Dedifferentiated amniotic fluid mesenchymal stem cell (primary cell): Measurements from ENCODE around the gene B3GALNT1.
"Not testable (repeated sequence)": the region's sequence is repeated elsewhere in the genome, so short reads cannot be mapped to it uniquely, and the experiment has no call there.

Source experiments
- DNase-seq: peaks from one replicate; pipeline ENCODE4 v3.0.0-alpha.2; 2016; ENCODE audit errors: extremely low spot score

Gene B3GALNT1

DNA sequence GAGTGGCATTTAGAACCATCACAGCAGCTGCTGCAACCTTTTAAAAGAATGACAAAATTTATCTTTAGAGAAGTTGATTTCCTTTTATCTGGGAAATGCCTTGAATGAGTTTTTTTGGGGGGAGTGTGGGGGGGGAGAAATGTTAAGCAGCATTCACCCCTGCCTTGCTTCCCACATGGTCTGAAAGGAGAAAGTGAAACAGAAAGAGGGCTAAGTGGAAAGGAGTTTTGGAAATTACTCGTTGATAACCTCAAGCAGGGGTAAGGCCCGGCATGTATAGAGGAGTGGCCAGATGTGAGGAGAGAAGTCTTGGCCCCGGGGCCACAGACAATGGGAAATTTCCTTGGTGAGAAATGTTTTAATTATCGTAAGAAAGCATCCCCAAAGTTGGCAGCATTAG lies 23.5 kb downstream of the B3GALNT1 start:
- DNase-seq = no peak

DNA sequence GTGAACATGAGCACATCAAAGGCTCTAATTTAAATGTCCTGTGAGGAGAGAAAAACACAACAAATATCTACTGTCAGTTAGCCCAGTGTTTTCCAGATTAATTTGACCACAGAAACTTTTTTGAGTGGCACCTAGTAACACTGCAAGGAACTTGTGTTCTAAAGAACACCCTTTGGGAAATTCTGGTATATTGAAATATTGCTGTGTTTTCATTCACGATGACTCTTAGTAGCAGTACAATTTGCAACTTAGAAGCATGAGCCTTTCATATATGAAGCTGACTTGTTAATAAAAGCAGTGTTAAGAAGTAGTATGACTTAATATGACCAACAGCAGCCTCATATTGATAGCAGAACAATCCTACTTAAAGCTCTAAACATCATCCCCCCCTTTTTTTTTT lies 32.0 kb downstream of the B3GALNT1 start:
- no peak for DNase-seq

DNA sequence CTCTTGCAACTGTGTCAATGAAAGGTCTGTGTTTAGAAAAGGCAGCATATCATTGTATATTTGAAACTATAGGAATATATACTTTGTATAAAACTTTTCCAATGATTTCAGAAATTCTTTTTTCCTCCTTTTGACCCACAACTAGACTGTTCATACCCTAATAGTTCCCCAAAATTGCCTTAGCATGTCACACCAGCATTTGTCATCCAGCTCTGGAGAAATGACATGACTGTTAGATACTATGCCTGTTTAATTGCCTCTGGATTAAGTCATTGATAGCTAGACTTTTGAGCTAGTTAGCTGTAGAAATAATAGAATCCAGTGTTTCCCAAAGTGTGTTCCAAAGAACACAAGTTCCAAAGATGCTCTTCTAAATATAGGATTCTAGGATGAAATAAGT lies 32.4 kb downstream of the B3GALNT1 start:
- DNase-seq = no peak

DNA sequence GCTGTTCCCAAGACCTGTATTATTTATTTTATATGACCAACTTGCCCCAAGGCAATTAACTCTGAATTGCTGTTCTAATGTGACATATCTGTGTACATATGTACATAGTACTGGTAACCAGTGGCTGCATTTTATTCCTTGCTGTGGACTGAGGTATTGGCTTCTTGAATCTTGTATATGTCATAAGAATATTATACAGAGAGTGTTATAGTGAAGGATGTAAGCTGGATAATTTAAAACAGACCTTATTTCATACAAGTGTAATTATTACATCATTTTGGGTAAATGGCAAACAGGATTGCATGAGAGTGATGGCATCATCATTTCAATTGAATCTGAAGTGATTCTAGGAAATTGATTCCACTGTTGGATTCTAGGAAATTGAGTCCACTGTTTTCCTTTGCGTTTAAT lies 32.9 kb downstream of the B3GALNT1 start:
- peak; percentile 44 for DNase-seq

DNA sequence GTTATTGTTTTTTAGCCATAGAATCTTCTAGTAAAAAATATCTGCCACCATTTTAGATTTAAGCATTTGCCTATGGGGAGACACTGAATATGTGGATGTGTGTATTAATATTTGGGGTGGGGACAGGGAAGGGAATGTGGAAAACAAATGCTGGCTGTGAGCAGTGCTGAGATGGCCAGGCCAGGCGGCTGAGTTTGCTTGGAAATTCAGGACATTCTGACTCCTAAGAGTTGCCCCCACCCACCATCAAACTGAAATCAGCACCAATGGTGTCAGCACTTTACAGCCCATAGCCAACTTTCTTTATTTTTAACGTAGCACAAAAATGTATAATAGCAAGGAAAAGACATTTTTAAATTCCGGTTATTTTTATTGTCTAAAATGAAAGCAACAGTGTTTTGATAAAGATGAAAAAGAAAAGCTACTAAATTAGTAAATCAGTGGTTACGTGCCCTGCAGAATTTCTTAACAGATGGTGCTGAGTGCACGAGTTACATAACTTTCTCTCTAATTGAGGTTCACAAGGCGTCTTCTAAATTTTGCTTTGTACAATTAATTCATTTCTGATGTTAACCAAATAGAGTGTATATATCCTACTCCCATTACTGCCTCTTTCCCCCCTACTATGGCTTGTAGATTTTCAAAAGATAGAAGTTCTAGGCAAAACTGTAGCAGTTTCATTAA lies 34.0 kb downstream of the B3GALNT1 start:
- DNase-seq = no peak

DNA sequence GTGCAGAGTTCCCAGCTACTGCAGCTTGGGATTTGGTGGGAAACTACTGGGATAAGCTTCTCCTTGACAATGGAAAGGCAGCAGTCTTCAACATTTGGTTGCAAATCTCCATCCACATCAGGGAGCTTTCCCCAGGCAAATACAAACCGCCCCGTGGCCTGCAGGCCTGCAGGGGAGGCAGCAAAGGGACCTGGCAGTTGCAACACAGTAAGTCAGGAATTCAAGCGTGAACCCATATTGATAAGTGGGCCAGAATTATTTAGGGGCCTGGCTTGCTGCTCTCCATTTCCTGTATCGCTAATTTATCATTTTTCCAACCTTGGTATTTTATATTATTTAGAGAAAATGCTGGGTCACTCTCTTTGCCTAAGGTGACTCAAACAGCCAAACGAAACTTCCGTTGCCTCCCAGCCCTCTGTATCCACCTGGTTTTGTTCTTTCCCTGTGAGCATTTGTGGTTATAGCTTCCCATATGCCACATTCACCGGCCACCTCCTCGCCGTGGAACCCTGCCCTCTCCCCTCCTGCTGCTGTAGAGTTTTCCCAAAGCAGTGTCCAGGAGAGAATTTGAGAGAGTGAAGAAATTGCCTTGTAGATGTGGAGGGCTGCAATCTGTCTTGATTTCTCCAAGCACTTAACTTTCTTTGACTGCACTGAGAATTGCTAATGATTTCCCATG lies 34.8 kb downstream of the B3GALNT1 start:
- no peak for DNase-seq

DNA sequence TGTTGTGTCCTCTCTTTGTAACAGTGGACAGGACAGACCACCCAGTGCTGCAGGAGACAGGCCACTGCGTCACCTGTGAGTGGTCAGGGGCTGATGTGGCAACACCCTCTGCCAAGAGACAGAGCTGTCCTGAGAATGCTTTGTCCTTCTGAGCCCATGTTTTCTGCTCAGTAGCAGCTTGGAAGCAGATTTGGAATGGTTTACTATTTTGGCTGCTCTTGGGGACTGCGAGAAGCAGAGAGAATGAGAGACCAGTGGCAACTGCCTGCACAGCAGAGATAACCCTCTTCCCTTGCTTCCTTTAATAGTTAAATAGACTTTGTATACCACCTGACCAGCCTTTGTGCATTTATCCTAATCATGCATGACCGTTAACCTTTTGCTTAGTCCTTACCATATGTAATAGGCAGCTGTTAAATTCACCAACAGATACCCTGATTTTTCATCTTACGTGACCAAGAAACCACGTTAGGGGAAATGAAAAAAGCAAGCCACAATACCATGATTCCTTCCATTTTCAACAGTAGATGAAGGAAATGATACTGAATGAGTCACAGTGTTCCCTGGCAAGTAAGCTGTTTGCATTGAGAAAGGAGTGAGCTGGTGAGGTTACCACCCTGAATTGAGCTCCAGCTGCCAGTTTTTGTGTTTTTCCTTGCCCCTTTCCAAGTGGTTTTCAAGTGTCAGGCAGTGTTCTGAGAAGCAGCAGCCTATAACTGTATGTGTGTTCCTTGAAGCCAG lies 35.5 kb downstream of the B3GALNT1 start:
- peak; percentile 73 for DNase-seq

DNA sequence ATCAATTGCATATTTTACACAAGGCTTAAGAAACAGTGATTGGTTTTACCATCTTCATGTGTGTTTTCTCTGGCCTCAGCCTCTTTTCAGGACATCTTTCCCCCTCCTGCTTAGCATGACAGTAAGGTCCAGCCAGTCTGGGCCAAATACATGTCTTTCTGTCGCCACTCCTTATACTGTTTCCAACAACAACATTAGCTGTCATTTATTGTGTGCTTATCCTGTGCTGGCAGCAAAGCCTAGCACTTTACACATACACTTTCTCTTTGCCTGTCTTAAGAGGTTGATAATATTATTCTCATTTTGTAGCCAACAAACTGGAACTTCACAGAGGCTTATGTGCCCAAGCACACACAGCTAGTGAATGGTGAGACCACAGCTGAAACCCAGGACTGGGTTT lies 37.8 kb downstream of the B3GALNT1 start:
- no peak for DNase-seq

DNA sequence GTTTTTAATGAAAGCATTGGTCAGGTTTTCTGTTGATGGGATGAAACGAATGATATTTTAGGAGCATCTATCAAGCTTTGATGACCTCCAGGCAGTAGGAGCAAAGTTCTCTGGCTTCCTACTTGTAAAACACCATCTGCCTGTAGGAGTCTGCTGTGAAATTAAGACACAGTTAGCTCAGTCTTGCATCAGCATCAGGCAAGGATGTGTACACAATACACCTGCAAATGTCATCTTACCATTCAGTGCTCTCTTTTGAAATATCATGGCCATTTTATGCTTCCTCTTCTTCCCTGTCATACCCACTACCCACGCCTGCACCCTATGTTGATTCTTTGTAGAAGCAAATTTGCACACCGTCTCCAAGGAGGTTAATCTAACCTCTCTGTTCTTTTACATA lies 38.2 kb downstream of the B3GALNT1 start:
- no peak for DNase-seq

DNA sequence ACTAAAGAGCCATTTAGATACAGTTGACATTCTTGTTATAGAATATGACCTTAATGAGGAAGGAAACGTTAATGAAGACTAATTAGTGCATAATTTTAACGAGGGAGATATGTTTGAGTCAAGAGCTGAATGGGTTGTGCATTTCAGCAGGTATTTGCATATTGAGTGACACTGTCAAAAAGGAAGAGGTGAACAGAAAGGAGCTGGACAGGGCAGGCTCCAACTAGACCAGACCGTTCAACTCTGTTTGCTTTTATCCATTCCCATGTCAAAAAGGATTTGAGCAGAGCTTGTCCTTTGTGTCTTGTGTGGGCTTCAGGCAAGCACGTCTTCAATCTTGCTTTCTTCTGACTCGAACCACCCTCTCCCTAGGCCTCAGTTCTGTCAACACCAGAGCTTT lies 40.7 kb downstream of the B3GALNT1 start:
- DNase-seq = no peak

DNA sequence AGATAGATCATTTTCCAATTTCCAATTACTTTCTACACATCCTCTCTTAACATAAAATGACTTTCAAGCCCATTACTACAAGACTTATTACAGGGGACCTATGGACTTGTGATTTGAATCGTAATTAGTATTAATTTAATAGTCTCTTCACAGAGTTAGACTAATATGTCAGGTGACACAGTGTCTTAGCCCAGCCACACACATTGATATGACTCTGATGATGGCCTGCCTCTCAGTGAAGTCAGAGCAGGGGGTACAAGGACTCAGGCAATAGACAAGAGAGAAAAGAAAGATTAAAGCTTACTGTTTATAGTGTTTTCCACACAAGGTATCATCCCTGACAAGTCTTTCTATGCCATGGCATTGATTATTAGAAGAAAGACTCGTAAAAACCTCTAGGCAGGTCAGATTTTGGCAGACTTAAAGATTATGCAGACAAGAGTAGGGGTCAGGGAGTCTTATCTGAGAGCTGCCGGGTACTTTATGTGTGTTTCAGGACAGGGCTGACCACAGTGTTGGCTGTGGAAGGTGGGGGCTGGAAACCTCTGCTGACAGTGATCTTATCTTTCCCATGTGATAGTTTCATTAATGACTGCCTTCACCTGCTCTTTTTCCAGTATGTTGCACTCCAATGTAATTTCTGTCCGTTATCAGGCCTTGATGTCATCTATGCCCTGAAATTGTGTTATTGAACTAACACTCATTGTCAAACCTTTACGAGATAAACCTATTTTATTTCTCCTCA lies 50.1 kb downstream of the B3GALNT1 start:
- DNase-seq = no peak

DNA sequence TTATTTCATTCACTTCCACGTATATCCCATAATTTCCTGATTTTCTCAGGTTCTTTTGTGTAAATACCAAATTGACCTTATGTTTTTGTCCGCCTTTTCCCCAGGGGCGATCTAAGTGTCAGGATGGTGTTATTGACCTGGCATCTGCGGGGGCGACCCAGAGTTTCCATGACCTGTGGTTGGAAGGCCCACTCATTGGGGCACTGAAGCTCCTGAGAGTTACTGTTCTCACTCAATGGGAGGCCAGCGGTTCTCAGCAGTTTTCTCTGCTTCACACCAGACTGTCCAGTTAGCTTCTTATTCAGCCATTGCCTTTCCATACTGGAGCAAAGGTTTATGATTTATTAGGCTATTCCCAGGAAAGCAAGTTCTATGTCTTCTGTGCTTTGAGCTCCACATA lies 53.3 kb downstream of the B3GALNT1 start:
- no peak for DNase-seq

DNA sequence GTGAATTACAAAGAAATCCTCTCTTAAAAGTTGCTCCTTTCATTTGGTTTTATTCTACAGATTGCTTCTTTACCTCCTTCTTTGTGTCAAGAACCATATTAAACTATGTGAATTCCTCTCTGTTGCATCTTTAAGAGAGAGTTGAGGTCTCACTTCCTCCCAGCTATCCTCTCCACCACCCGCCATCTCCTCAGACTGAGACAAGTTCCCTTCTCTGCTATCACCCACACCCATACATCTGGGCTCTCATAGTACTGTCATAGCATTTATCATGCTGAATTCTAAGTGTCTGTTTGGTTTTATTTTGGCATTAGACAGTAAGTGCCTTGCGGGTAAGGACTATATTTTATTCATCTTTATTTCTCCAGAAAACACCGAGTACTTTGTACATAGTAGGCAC lies 54.2 kb downstream of the B3GALNT1 start:
- DNase-seq = no peak

DNA sequence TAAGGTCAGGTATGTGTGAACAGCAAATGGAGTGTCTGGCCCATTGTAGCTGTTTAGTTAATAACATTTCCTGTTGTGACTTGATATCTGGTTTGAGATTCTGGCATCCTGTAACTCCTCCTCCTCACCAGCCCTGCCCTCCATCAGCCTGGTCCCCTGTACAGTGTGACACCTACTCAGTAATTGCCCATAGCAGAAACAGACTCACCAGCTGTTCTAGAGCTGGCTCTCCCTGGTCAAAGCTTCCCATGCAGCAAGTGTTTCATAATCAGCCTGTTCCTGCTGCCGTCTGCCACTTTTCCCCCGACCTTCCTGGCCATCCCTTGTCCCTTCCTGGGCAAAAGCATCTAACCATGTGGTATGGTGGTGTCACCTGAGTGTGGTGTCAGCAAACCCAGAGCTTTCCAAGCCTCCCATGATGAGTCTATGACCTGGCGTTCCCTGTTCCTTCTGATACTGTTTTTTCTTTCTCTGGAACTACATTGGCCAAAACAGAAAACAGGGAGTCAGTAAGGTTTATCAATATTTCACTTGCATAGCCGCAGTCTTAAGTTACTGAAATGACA lies 55.4 kb downstream of the B3GALNT1 start:
- DNase-seq = no peak

DNA sequence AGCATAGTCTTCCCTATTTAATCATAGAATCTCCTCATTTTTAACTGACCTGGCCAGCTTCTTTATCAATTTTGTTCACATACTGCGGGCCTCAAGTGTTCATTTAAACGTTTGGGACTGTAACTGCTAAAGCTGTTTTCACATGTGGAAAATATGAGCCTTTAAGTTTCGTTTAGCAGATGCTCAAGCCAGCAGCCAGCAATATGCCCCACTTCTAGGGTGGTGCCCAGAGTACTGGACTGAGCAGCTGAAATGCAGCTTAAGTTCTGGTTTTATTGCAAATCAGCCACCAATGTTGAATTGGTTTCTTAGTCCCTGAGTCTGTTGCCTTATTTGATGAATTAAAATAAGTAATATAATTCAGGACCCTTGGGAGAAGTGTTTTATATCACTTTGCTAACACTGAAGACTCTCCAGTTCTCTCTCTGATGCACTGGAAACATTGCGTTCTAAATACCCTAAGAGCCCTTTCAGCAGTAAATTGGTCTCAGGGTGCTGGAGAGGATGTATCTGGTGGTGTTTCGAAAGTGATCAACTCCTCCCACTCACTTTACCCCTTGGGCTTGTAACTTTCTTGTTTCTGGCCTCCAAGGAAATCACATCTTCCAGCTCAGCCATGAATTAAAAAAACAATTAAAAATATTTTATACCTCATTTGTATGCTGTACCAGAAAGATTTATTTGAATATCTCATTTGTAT lies 61.7 kb downstream of the B3GALNT1 start:
- DNase-seq = no peak

DNA sequence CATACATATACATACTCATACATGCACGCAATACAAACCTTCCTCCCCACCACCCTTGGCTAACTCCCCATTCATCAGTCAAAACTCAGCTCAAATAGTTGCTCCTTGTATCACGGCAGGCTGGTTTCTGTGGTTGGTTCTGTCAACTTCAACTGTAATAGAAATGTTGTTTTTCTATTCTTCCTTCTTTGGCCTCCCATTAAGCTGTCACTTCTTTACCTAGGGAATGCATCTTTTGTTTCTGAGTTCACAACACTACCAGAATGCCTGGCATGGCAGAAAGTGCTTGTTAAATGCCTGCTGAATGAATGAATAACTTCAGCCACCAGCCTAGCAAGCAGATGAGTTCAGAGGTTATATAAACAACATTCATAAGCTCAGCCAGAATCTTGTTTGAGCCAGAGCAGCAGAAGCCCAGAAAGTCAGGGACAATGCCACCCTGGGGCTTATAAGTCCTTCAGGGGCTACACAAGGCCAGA lies 63.1 kb downstream of the B3GALNT1 start:
- no peak for DNase-seq

DNA sequence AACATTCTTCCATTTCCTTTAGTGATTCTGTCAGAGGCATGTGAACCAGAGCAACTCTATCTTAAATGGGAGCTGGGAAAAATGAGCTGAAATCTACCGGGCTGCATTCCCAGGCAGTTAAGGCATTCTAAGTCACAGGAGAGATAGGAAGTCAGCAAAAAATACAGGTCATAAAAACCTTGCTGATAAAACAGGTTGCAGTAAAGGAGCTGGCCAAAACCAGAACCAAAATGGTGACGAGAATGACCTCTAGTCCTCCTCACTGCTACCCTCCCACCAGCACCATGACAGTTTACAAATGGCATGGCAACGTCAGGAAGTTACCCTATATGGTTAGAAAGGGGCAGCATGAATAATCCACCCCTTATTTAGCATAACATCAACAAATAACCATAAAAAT lies 66.4 kb downstream of the B3GALNT1 start:
- no peak for DNase-seq

DNA sequence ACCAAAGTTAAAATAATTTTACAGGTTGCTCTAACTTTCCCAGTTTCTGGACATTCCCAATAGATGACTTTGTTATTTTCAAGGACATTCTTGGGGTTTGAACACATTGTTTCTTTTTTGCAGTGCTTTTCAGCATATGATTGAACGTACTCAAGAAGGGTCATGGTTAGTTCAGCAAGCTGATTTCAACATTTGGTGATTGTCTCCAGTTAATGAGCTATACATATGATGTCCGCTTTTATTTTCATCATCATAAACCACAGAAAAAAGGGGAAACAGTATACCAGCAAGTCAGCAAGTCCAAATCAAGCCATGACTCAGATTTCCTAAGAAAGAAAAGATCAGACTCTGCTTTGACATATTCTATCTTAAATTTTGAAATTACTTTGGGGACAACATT lies 69.4 kb downstream of the B3GALNT1 start:
- peak; percentile 60 for DNase-seq

DNA sequence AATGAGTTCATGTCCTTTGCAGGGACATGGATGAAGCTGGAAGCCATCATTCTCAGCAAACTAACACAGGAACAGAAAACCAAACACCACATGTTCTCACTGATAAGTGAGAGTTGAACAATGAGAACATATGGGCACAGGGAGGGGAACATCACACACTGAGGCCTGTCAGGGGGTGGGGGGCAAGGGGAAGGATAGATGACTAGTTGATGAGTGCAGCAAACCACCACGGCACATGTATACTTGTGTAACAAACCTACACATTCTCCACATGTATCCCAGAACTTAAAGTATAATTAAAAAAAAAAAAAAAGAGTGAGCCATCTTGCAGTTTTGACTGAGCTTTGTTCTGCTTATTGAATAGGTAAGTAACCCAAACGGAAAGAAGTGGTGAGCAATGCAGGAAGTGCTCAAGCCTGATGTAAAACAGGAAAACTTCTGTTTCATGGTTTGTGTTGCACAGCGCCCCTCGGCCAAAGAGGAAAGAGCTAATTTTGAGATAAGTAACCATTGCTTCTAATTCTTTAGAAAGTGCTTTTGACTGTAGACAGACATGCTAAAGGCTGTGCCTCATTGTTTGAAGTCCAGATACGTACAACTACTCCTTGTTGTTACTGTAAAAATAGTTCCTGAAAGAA lies 70.1 kb downstream of the B3GALNT1 start:
- not testable (repeated sequence) for DNase-seq
